CD14-positive monocyte (primary cell): ENCODE measurements around the gene CDHR2. TPM values are rescaled to one million over a fixed set of nuclear protein-coding genes. Genes with fewer than 3 reads are reported as not detected.

Experiments
- DNase-seq, 3 donors: peaks; one replicate each; pipeline ENCODE4 v3.0.0-alpha.2; 2011 to 2022
- H2AFZ ChIP-seq: 2 replicates; pipeline ENCODE4 v1.6.0; 2012; ENCODE audit warnings: mild to moderate bottlenecking, low read depth, low read length, inconsistent platforms; ENCODE audit not compliant: insufficient read depth, poor library complexity, severe bottlenecking
- H3K27ac ChIP-seq, 2 donors: 1 replicate in 1 of 2; 2 replicates in 1 of 2; pipeline ENCODE4 v1.5.1; 2012 to 2013; ENCODE audit warnings: low read length in 2 of 2, control low read depth in 1 of 2, inconsistent platforms in 1 of 2, low read depth in 1 of 2, mild to moderate bottlenecking in 1 of 2
- H3K27me3 ChIP-seq, 2 donors: one replicate each; pipeline versions ENCODE4 v1.6.0 to v1.6.1; 2011 to 2013; ENCODE audit warnings: low read length in 2 of 2; ENCODE audit not compliant: control insufficient read depth in 2 of 2, insufficient read depth in 2 of 2
- H3K36me3 ChIP-seq, 2 donors: replicated peaks in 1 of 2; 1 replicate in 1 of 2; 2 replicates in 1 of 2; pipeline versions ENCODE4 v1.5.1 to v1.6.1; 2012 to 2013; ENCODE audit warnings: low read length in 2 of 2, control low read depth in 1 of 2, inconsistent platforms in 1 of 2, mild to moderate bottlenecking in 1 of 2; ENCODE audit not compliant: insufficient read depth in 2 of 2, control insufficient read depth in 1 of 2
- H3K4me1 ChIP-seq, 2 donors: 1 replicate in 1 of 2; 2 replicates in 1 of 2; pipeline versions ENCODE4 v1.5.1 to v1.6.1; 2012 to 2013; ENCODE audit warnings: low read length in 2 of 2, control low read depth in 1 of 2, inconsistent platforms in 1 of 2, mild to moderate bottlenecking in 1 of 2, moderate library complexity in 1 of 2; ENCODE audit not compliant: insufficient read depth in 2 of 2, control insufficient read depth in 1 of 2
- H3K4me2 ChIP-seq: replicated peaks from 2 replicates; pipeline ENCODE3; 2012; ENCODE audit warnings: low read length, moderate library complexity, mild to moderate bottlenecking; ENCODE audit not compliant: poor library complexity, severe bottlenecking; ENCODE audit errors: extremely low read depth
- H3K4me3 ChIP-seq, 3 experiments: fragments of 200-600 bp in 1 of 3; sonication (generic) in 1 of 3; replicated peaks in 1 of 3; 1 replicate in 2 of 3; 2 replicates in 1 of 3; pipeline ENCODE4 v1.5.1; 2011 to 2013; ENCODE audit warnings: low read length in 3 of 3, mild to moderate bottlenecking in 3 of 3, control low read depth in 2 of 3, low read depth in 2 of 3, inconsistent platforms in 1 of 3, moderate library complexity in 1 of 3
- H3K79me2 ChIP-seq: 2 replicates; pipeline ENCODE4 v1.6.0; 2012; ENCODE audit warnings: mild to moderate bottlenecking, control low read depth, inconsistent platforms, low read length, moderate library complexity; ENCODE audit not compliant: insufficient read depth
- H3K9ac ChIP-seq: 2 replicates; pipeline ENCODE4 v1.6.0; 2017; ENCODE audit warnings: low read length, mild to moderate bottlenecking; ENCODE audit not compliant: insufficient read depth, poor library complexity, severe bottlenecking
- H3K9me3 ChIP-seq, 2 donors: replicated peaks in 1 of 2; 1 replicate in 1 of 2; 2 replicates in 1 of 2; pipeline versions ENCODE4 v1.5.1 to v1.6.1; 2012 to 2013; ENCODE audit warnings: low read length in 2 of 2, control low read depth in 1 of 2; ENCODE audit not compliant: control insufficient read depth in 1 of 2, insufficient read depth in 1 of 2
- H4K20me1 ChIP-seq: 2 replicates; pipeline ENCODE4 v1.6.0; 2012; ENCODE audit warnings: mild to moderate bottlenecking, low read length, control low read depth, moderate library complexity; ENCODE audit not compliant: insufficient read depth
- H3K27ac Mint-ChIP-seq, 7 donors: one replicate each; pipeline ENCODE4 v1.8.0; 2020; ENCODE audit warnings: mild to moderate bottlenecking in 7 of 7, mixed read lengths in 7 of 7, moderate library complexity in 6 of 7, inconsistent platforms in 2 of 7
- H3K27me3 Mint-ChIP-seq, 3 donors: one replicate each; pipeline ENCODE4 v1.8.0; 2021 to 2022; ENCODE audit warnings: low read depth in 3 of 3, mild to moderate bottlenecking in 3 of 3, mixed read lengths in 3 of 3, moderate library complexity in 3 of 3, inconsistent platforms in 1 of 3
- H3K36me3 Mint-ChIP-seq, 2 donors: one replicate each; pipeline ENCODE4 v1.8.0; 2020; ENCODE audit warnings: mixed read lengths in 2 of 2, inconsistent platforms in 1 of 2, mild to moderate bottlenecking in 1 of 2
- H3K4me1 Mint-ChIP-seq: one replicate; pipeline ENCODE4 v1.8.0; 2020; ENCODE audit warnings: mild to moderate bottlenecking, mixed read lengths
- H3K4me3 Mint-ChIP-seq, 2 donors: one replicate each; pipeline ENCODE4 v1.8.0; 2020; ENCODE audit warnings: mild to moderate bottlenecking in 2 of 2, mixed read lengths in 2 of 2, moderate library complexity in 1 of 2
- H3K9me3 Mint-ChIP-seq, 7 donors: one replicate each; pipeline ENCODE4 v1.8.0; 2020 to 2022; ENCODE audit warnings: mixed read lengths in 7 of 7, mild to moderate bottlenecking in 6 of 7, moderate library complexity in 6 of 7, inconsistent platforms in 2 of 7
- WGBS: methylation state at CpG from one replicate; pipeline ENCODE4 v1.1.5; 2013; ENCODE audit warnings: missing lambda C conversion rate; ENCODE audit not compliant: insufficient coverage; 5-methylcytosine and 5-hydroxymethylcytosine counted together
- intact Hi-C, 2 donors: fragments of 100-400 bp; cut with micrococcal nuclease; formaldehyde crosslinking; loops; one replicate each; pipeline versions ENCODE4 v1.15.0 to v1.15.1; 2023
- polyA plus RNA-seq, 3 donors: library from polyadenylated mRNA; depleted of rRNA in 1 of 3; unstranded in 2 of 3; stranded (reverse) in 1 of 3; fragments of 300-500 nt in 2 of 3; fragments of >200 nt in 1 of 3; fragmentation: Illumina TruSeq in 2 of 3; gene quantifications; 1 replicate in 2 of 3; 2 replicates in 1 of 3; pipeline ENCODE4 v1.2.3, GENCODE V29; 2012 to 2021
- TF ChIP-seq, protein P1 (sequence below): fragments of 200-600 bp; IDR thresholded peaks from one replicate; pipeline ENCODE4 v1.8.0; 2022; ENCODE audit warnings: antibody characterized with exemption, mild to moderate bottlenecking

CDHR2 gene
- polyA plus RNA-seq, 3 donors: 0.12 TPM; not detected in 2

DNA sequence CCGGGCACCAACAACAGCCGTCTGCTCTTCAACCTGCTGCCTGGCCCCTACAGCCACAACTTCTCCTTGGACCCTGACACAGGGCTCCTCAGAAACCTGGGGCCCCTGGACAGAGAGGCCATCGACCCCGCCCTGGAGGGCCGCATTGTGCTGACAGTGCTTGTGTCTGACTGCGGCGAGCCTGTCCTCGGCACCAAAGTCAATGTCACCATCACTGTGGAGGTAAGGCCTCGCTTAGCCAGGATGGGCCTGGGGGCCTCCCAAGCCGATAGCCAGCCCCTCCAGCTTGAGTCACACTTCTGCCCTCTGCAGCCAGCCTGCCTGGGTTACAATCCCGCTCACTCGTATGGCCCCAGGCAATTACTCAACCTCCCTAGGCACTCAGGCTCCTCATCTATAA, 32.2 kb downstream of the CDHR2 start:
- no peaks in the 10 kb centered on the region for H3K36me3 Mint-ChIP-seq
- H3K4me2 ChIP-seq: no peak overlapping the region
- TF ChIP-seq, protein P1, sequence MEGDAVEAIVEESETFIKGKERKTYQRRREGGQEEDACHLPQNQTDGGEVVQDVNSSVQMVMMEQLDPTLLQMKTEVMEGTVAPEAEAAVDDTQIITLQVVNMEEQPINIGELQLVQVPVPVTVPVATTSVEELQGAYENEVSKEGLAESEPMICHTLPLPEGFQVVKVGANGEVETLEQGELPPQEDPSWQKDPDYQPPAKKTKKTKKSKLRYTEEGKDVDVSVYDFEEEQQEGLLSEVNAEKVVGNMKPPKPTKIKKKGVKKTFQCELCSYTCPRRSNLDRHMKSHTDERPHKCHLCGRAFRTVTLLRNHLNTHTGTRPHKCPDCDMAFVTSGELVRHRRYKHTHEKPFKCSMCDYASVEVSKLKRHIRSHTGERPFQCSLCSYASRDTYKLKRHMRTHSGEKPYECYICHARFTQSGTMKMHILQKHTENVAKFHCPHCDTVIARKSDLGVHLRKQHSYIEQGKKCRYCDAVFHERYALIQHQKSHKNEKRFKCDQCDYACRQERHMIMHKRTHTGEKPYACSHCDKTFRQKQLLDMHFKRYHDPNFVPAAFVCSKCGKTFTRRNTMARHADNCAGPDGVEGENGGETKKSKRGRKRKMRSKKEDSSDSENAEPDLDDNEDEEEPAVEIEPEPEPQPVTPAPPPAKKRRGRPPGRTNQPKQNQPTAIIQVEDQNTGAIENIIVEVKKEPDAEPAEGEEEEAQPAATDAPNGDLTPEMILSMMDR: no peak
- H3K4me1 Mint-ChIP-seq: no peaks in the 10 kb centered on the region
- H2AFZ ChIP-seq: no peak overlapping the region
- no peak overlapping the region for H3K9ac ChIP-seq
- H3K27me3 Mint-ChIP-seq: peaks cover 0 to 4% (median 1%) of the 10 kb centered on the region in 3 donors
- no peak for DNase-seq
- H3K36me3 ChIP-seq: no peaks in the 10 kb centered on the region
- no peaks in the 10 kb centered on the region for H3K4me1 ChIP-seq
- H3K27me3 ChIP-seq: no peaks in the 10 kb centered on the region
- peaks cover 7 to 32% (median 29%) of the 10 kb centered on the region in 7 donors for H3K9me3 Mint-ChIP-seq
- H3K9me3 ChIP-seq: peaks cover 27 to 32% of the 10 kb centered on the region in 2 donors
- no peaks in the 10 kb centered on the region for H3K79me2 ChIP-seq
- H3K27ac Mint-ChIP-seq: no peak overlapping the region
- H3K4me3 ChIP-seq: no peak overlapping the region
- H3K4me3 Mint-ChIP-seq: no peak overlapping the region
- no peaks in the 10 kb centered on the region for H4K20me1 ChIP-seq
- 96% methylated on average over 5 of the region's 12 CpGs for WGBS
- intact Hi-C loops: no loop called here
- no peak overlapping the region for H3K27ac ChIP-seq

DNA sequence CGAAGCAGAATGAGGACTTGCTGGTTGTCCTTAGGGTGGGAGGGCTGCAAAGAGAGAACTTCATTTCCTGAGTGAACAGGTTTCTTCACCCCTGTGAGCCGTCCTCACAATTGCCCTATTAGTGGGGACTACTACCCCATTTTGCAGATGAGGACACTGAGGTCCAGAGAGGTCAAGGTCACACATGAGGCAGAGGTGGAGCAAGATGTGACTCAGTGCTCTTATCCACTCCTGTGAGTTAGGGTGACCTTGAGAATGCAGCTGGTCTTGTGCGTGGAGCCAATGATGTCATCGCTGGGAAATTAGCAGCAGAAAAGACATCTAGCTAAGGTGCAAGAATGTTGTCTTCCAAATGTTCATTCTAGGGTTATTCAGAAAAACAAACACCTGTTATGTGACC, 33.9 kb downstream of the CDHR2 start:
- Histone ChIP-seq H3K4me1 (no peaks in the 10 kb centered on the region), H3K4me2 (no peak overlapping the region), H3K27ac (no peak overlapping the region), H2AFZ (no peak overlapping the region), H3K9ac (no peak overlapping the region), H3K4me3 (no peak overlapping the region), H3K27me3 (no peaks in the 10 kb centered on the region), H3K36me3 (no peaks in the 10 kb centered on the region), H4K20me1 (no peaks in the 10 kb centered on the region), H3K79me2 (no peaks in the 10 kb centered on the region), H3K9me3 (peaks cover 30 to 37% of the 10 kb centered on the region in 2 donors)
- TF ChIP-seq, protein P1: no peak
- H3K9me3 Mint-ChIP-seq: peaks cover 8 to 38% (median 36%) of the 10 kb centered on the region in 7 donors
- H3K36me3 Mint-ChIP-seq: no peaks in the 10 kb centered on the region
- H3K27me3 Mint-ChIP-seq: peaks cover 1 to 3% (median 2%) of the 10 kb centered on the region in 3 donors
- DNase-seq: no peak
- intact Hi-C loops: no loop called here
- no peak overlapping the region for H3K27ac Mint-ChIP-seq
- no peaks in the 10 kb centered on the region for H3K4me1 Mint-ChIP-seq
- no peak overlapping the region for H3K4me3 Mint-ChIP-seq
- WGBS: 96% methylated on average over 4 of the region's 4 CpGs
